PC-3 (cell line): ENCODE measurements around the gene AP4S1. TPM values are rescaled to one million over a fixed set of nuclear protein-coding genes. Genes with fewer than 3 reads are reported as not detected.

Source experiments
- ATAC-seq: fragments of 200-7000 bp; cut with Tn5 transposase; 2 replicates; pipeline ENCODE4 v1.9.1; 2020; ENCODE audit warnings: mild to moderate bottlenecking, moderate library complexity
- BruUV-seq: library from RNA; stranded (reverse); fragments of 400-500 nt; replicated peaks from 2 replicates; lab custom pipeline; 2021; lab: Mats Ljungman, UMichigan
- CTCF ChIA-PET: fragments of 300-600 bp; sonication (Branson Sonifier 250); formaldehyde crosslinking; loops from one replicate; lab custom pipeline; 2022; ENCODE audit warnings: antibody characterized with exemption; lab: Charles Lee
- POLR2A ChIA-PET: fragments of 300-600 bp; sonication (Branson Sonifier 250); formaldehyde crosslinking; loops from one replicate; lab custom pipeline; 2022; ENCODE audit warnings: antibody characterized with exemption; ENCODE audit not compliant: unreplicated experiment; lab: Charles Lee
- DNase-seq: peaks from one replicate; pipeline ENCODE4 v3.0.0-alpha.2; 2015
- H2AFZ ChIP-seq: fragments of 300-600 bp; sonication (generic); 2 replicates; pipeline ENCODE4 v1.6.0; 2016; ENCODE audit warnings: antibody characterized with exemption, low read length
- H3F3A ChIP-seq: fragments of 300-600 bp; sonication (generic); one replicate; pipeline ENCODE4 v1.6.0; 2017; ENCODE audit warnings: antibody characterized with exemption, low read length, control low read depth, mild to moderate bottlenecking; ENCODE audit not compliant: unreplicated experiment
- H3K27ac ChIP-seq: fragments of 300-600 bp; sonication (generic); 2 replicates; pipeline ENCODE4 v1.5.1; 2016; ENCODE audit warnings: mild to moderate bottlenecking, low read length
- H3K27me3 ChIP-seq: fragments of 300-600 bp; sonication (generic); 2 replicates; pipeline ENCODE4 v1.6.1; 2016; ENCODE audit warnings: low read length, mixed read lengths
- H3K36me3 ChIP-seq: fragments of 300-600 bp; sonication (generic); 2 replicates; pipeline ENCODE4 v1.6.1; 2016; ENCODE audit warnings: low read depth, mixed run types, low read length, mixed read lengths
- H3K4me1 ChIP-seq: fragments of 300-600 bp; sonication (generic); 2 replicates; pipeline ENCODE4 v1.5.1; 2016; ENCODE audit warnings: low read length; ENCODE audit not compliant: insufficient read depth
- H3K4me2 ChIP-seq: fragments of 300-600 bp; sonication (generic); 2 replicates; pipeline ENCODE4 v1.6.0; 2016; ENCODE audit warnings: low read length
- H3K4me3 ChIP-seq: fragments of 300-600 bp; sonication (generic); 2 replicates; pipeline ENCODE4 v1.5.1; 2016; ENCODE audit warnings: mild to moderate bottlenecking, low read length, mixed read lengths
- H3K79me2 ChIP-seq: fragments of 300-600 bp; sonication (generic); 2 replicates; pipeline ENCODE4 v1.6.1; 2017; ENCODE audit warnings: low read length, mixed read lengths
- H3K9ac ChIP-seq: fragments of 300-600 bp; sonication (generic); 2 replicates; pipeline ENCODE4 v1.6.0; 2016; ENCODE audit warnings: mild to moderate bottlenecking, low read length
- H3K9me2 ChIP-seq: fragments of 300-600 bp; sonication (generic); replicated peaks from 2 replicates; pipeline ENCODE4 v1.6.1; 2016; ENCODE audit warnings: mixed run types, low read length, mixed read lengths
- H3K9me3 ChIP-seq: fragments of 300-600 bp; sonication (generic); 2 replicates; pipeline ENCODE4 v1.6.1; 2016; ENCODE audit warnings: low read length, mixed read lengths
- H4K20me1 ChIP-seq: fragments of 300-600 bp; sonication (generic); 2 replicates; pipeline ENCODE4 v1.6.1; 2016; ENCODE audit warnings: low read length, mixed read lengths
- CTCF ChIP-seq: fragments of 300-600 bp; sonication (generic); conservative IDR thresholded peaks from 2 replicates; pipeline ENCODE4 v1.5.1; 2017; ENCODE audit warnings: antibody characterized with exemption, low read depth, mild to moderate bottlenecking, low read length
- EZH2 ChIP-seq: fragments of 300-600 bp; sonication (generic); IDR thresholded peaks from one replicate; pipeline ENCODE4 v1.6.1; 2017; ENCODE audit warnings: antibody characterized with exemption, mild to moderate bottlenecking, low read length; ENCODE audit not compliant: unreplicated experiment
- EZH2phosphoT487 ChIP-seq: fragments of 300-600 bp; sonication (generic); IDR thresholded peaks from 2 replicates; pipeline ENCODE4 v1.6.1; 2018; ENCODE audit warnings: mild to moderate bottlenecking, antibody characterized with exemption, low read length, borderline replicate concordance
- intact Hi-C: fragments of 100-400 bp; cut with micrococcal nuclease; formaldehyde crosslinking; loops from 2 replicates; pipeline ENCODE4 v1.9.0; 2023
- total RNA-seq: library from RNA; depleted of rRNA; stranded (reverse); fragments of >200 nt; gene quantifications from 2 replicates; pipeline ENCODE4 v1.2.3, GENCODE V29; 2014

Gene AP4S1
- total RNA-seq, 1 experiment from 2014 or later, result 3.2 TPM

- Histone ChIP-seq H2AFZ (no peak overlapping the region), H3K9ac (no peak overlapping the region), H4K20me1 (no peaks in the 10 kb centered on the region), H3K4me2 (no peak overlapping the region), H3K27ac (no peak overlapping the region), H3K9me2 (no peaks in the 10 kb centered on the region), H3K9me3 (no peaks in the 10 kb centered on the region), H3K4me1 (no peaks in the 10 kb centered on the region), H3K27me3 (no peaks in the 10 kb centered on the region), H3K36me3 (peaks cover 45% of the 10 kb centered on the region), H3K79me2 (no peaks in the 10 kb centered on the region), H3F3A (no peaks in the 10 kb centered on the region), H3K4me3 (no peak overlapping the region)
- POLR2A ChIA-PET, result no interaction called here
- BruUV-seq, result no TSS peak
- ATAC-seq (no peak), DNase-seq (no peak)
- intact Hi-C loops, result no loop called here
- TF ChIP-seq EZH2 (no peak), EZH2phosphoT487 (no peak), CTCF (no peak)
- CTCF ChIA-PET, result interaction anchor here (0.7 kb wide), 1 partner anchor 78 kb away, joined by 3 read pairs; no protein-coding TSS in a partner anchor
Measured at GRCh38 chr14:31127690-31128089, 102.2 kb downstream of the AP4S1 start.

DNA sequence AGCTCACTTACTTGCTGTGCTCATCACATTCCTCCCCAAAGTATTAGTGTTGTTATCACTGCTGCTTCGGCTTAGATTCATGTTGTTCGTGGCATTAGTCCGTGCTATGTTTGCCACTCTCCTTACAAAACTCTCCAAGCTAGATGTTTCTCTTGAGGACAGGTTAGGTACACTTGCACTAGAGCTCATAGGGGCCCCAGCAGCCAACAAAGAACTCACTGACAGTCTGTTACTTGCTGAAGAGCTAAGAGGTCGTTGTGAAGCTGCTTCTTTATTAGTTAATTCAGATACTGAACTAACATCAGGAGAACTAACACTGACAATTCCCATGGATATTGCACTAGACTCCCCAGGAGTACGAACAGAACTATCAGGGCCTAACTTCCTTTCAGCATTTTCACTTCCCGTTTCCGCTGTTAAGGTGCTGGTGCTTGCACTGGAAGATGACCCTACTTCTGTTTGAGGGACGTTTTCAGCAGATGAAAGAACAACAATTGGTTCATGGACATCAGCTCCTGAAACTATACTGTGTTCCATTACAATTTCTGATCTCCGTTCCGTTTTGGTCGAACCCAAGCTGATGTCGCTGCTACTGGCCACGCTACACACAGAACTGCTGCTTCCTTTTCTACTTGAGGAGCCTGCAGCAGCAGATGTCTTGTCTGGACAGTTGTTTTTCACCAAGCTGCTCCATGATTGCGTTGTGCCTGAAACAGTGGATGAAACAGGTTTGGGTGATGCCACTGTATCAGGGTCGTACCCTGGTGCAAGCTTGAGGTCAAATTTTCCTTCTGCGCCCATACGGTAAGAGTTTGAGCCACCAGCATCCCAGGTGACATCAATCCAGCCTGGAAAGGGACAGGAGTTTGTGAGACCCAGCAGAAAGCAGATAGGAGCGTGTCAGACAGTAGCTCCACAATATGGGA is 103.4 kb downstream of the AP4S1 start:
- intact Hi-C loops, result no loop called here
- POLR2A ChIA-PET, result no interaction called here
- DNase-seq (no peak), ATAC-seq (no peak)
- Histone ChIP-seq H2AFZ (no peak overlapping the region), H3F3A (no peaks in the 10 kb centered on the region), H3K9ac (no peak overlapping the region), H3K4me3 (no peak overlapping the region), H3K9me2 (no peaks in the 10 kb centered on the region), H3K9me3 (no peaks in the 10 kb centered on the region), H3K4me1 (no peaks in the 10 kb centered on the region), H3K4me2 (no peak overlapping the region), H3K27ac (no peak overlapping the region), H3K36me3 (peaks cover 47% of the 10 kb centered on the region), H4K20me1 (no peaks in the 10 kb centered on the region), H3K27me3 (no peaks in the 10 kb centered on the region), H3K79me2 (no peaks in the 10 kb centered on the region)
- BruUV-seq, result TSS peak; percentile 19
- CTCF ChIA-PET, result no interaction called here
- TF ChIP-seq EZH2 (no peak), CTCF (no peak), EZH2phosphoT487 (no peak)

DNA sequence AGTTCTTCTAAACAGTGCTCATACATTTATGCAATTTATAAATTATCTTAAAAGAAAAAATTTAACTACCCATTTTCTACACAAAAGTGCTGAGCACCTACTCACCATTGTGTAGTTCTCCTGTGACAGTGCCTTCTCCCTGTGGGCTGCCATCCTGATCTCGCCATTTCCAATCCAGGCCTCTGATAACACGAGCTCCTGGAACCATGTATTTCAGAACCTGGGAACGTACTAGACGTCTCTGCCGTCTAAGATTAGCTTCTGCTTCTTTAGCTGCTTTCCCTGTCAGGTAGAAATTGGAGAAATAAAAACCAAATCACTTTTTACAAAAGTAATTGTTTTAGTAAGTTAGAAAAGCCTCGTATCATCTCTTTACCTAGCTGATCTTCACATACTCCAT is 107.7 kb downstream of the AP4S1 start:
- no peak for DNase-seq
- H3K27me3 ChIP-seq, result no peaks in the 10 kb centered on the region
- TF ChIP-seq EZH2phosphoT487 (no peak), EZH2 (no peak), CTCF (no peak)
- H3K36me3 ChIP-seq, result peaks cover 62% of the 10 kb centered on the region
- H3K27ac ChIP-seq, result no peak overlapping the region
- no TSS peak for BruUV-seq
- H4K20me1 ChIP-seq, result no peaks in the 10 kb centered on the region
- no peaks in the 10 kb centered on the region for H3K9me3 ChIP-seq
- H3K79me2 ChIP-seq, result no peaks in the 10 kb centered on the region
- no peaks in the 10 kb centered on the region for H3K9me2 ChIP-seq
- intact Hi-C loops, result no loop called here
- no peaks in the 10 kb centered on the region for H3F3A ChIP-seq
- H2AFZ ChIP-seq, result no peak overlapping the region
- no peak overlapping the region for H3K9ac ChIP-seq
- H3K4me3 ChIP-seq, result no peak overlapping the region
- ChIA-PET POLR2A (no interaction called here), CTCF (no interaction called here)
- peaks cover 5% of the 10 kb centered on the region; the same call in 1 of the 2 replicates for H3K4me1 ChIP-seq
- no peak overlapping the region for H3K4me2 ChIP-seq
- ATAC-seq, result no peak
